BLaER1 (cell line): Measurements from ENCODE around the gene SYT17.

Source experiments
- H3K27ac ChIP-seq: shearing (Covaris generic); formaldehyde crosslinking; 2 replicates; pipeline ENCODE4 v1.8.1; 2022
- H3K27me3 ChIP-seq: shearing (Covaris generic); formaldehyde crosslinking; 2 replicates; pipeline ENCODE4 v1.8.1; 2022
- H3K36me3 ChIP-seq: shearing (Covaris generic); formaldehyde crosslinking; 2 replicates; pipeline ENCODE4 v1.8.1; 2022
- H3K4me1 ChIP-seq: shearing (Covaris generic); formaldehyde crosslinking; 2 replicates; pipeline ENCODE4 v1.8.1; 2022
- H3K4me2 ChIP-seq: shearing (Covaris generic); formaldehyde crosslinking; 2 replicates; pipeline ENCODE4 v1.8.1; 2022
- H3K4me3 ChIP-seq: shearing (Covaris generic); formaldehyde crosslinking; 2 replicates; pipeline ENCODE4 v1.8.1; 2022
- H3K9ac ChIP-seq: shearing (Covaris generic); formaldehyde crosslinking; 2 replicates; pipeline ENCODE4 v1.8.1; 2022
- H3K9me3 ChIP-seq: shearing (Covaris generic); formaldehyde crosslinking; 2 replicates; pipeline ENCODE4 v1.8.1; 2022
- H4K20me1 ChIP-seq: shearing (Covaris generic); formaldehyde crosslinking; 2 replicates; pipeline ENCODE4 v1.8.1; 2022
- Cebpa-rat ChIP-seq: shearing (Covaris generic); IDR thresholded peaks from 2 replicates; pipeline ENCODE4 v1.8.1; 2022

SYT17 gene

DNA sequence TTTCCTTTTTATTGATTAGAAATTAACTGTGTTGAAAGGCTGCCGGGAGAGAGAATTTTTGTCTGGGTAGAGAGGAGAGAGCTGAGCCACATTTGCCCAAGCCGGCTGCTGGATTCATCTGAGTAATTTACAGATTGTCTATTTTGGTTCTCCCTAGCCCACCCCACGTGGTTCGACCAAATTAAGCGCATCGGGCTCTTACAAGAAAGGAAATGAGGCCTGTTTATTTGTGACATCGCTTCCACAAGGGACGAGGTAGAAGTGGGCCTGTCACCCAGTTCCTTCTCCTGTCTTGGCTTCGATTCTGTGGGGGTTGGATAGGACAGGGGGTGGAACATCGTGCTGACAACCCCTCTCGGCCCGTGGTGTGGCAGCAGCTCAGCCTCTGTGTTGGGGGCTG is 42.9 kb downstream of the SYT17 start:
- Histone ChIP-seq H3K36me3 (no peaks in the 10 kb centered on the region), H3K27me3 (no peaks in the 10 kb centered on the region), H3K9me3 (peaks cover 33% of the 10 kb centered on the region), H3K4me1 (peaks cover 21% of the 10 kb centered on the region), H4K20me1 (no peaks in the 10 kb centered on the region), H3K27ac (peak overlapping the region; percentile 77), H3K4me2 (peak overlapping the region; percentile 75), H3K4me3 (peak overlapping the region; percentile 46), H3K9ac (peak overlapping the region; percentile 60)
- TF ChIP-seq Cebpa-rat: no peak

DNA sequence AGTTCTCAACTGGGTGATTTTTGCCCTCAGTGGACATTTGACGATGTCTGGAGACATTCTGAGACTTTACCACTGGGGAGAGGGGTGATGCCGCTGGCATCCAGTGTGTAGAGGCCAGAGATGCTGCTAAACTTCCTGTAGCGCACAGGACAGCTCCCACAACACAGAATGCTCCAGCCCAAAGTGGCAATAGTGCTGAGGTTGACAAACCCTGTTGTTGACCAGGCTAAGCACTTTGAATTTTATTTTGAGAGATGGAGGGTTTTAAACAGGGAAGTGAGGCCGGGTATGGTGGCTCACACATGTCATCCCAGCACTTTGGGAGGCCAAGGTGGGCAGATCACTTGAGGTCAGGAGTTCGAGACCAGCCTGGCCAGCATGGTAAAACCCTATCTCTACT is 44.0 kb downstream of the SYT17 start:
- no peak for TF ChIP-seq Cebpa-rat
- H3K9me3 ChIP-seq: peaks cover 39% of the 10 kb centered on the region
- peaks cover 21% of the 10 kb centered on the region for H3K4me1 ChIP-seq
- no peak overlapping the region for H3K4me2 ChIP-seq
- no peaks in the 10 kb centered on the region for H3K27me3 ChIP-seq
- no peaks in the 10 kb centered on the region for H4K20me1 ChIP-seq
- H3K36me3 ChIP-seq: no peaks in the 10 kb centered on the region
- no peak overlapping the region for H3K27ac ChIP-seq
- H3K4me3 ChIP-seq: no peak overlapping the region
- no peak overlapping the region for H3K9ac ChIP-seq

- H3K36me3 ChIP-seq: no peaks in the 10 kb centered on the region
- H3K9ac ChIP-seq: no peak overlapping the region
- no peak overlapping the region for H3K4me2 ChIP-seq
- peaks cover 21% of the 10 kb centered on the region for H3K4me1 ChIP-seq
- H3K4me3 ChIP-seq: no peak overlapping the region
- no peaks in the 10 kb centered on the region for H3K27me3 ChIP-seq
- H3K27ac ChIP-seq: no peak overlapping the region
- H3K9me3 ChIP-seq: peaks cover 32% of the 10 kb centered on the region
- no peaks in the 10 kb centered on the region for H4K20me1 ChIP-seq
- TF ChIP-seq Cebpa-rat: no peak
These were observed 45.8 kb downstream of the SYT17 start for GRCh38 chr16:19213885-19214284.

GRCh38 chr16:19215705-19216104 is 47.7 kb downstream of the SYT17 start:
- no peak overlapping the region for H3K27ac ChIP-seq
- H4K20me1 ChIP-seq: no peaks in the 10 kb centered on the region
- H3K9ac ChIP-seq: no peak overlapping the region
- H3K27me3 ChIP-seq: no peaks in the 10 kb centered on the region
- no peak overlapping the region for H3K4me3 ChIP-seq
- H3K9me3 ChIP-seq: peaks cover 32% of the 10 kb centered on the region
- H3K4me2 ChIP-seq: no peak overlapping the region
- no peak for TF ChIP-seq Cebpa-rat
- peaks cover 11% of the 10 kb centered on the region for H3K4me1 ChIP-seq
- H3K36me3 ChIP-seq: no peaks in the 10 kb centered on the region

GRCh38 chr16:19218581-19218980 is 50.5 kb downstream of the SYT17 start:
- Histone ChIP-seq H3K9me3 (peaks cover 11% of the 10 kb centered on the region), H3K27ac (no peak overlapping the region), H3K9ac (no peak overlapping the region), H3K27me3 (no peaks in the 10 kb centered on the region), H3K4me1 (no peaks in the 10 kb centered on the region), H3K4me2 (no peak overlapping the region), H3K36me3 (no peaks in the 10 kb centered on the region), H4K20me1 (no peaks in the 10 kb centered on the region), H3K4me3 (no peak overlapping the region)
- no peak for TF ChIP-seq Cebpa-rat

- H3K4me3 ChIP-seq: no peak overlapping the region
These were observed 51.8 kb downstream of the SYT17 start for GRCh38 chr16:19219836-19220235.

GRCh38 chr16:19223235-19224170 is 55.5 kb downstream of the SYT17 start:
- Histone ChIP-seq H3K4me3 (no peak overlapping the region), H3K27me3 (no peaks in the 10 kb centered on the region), H3K27ac (no peak overlapping the region), H3K4me1 (no peaks in the 10 kb centered on the region), H3K9me3 (peaks cover 6% of the 10 kb centered on the region; the same call in 1 of the 2 replicates), H3K4me2 (no peak overlapping the region), H4K20me1 (no peaks in the 10 kb centered on the region), H3K9ac (no peak overlapping the region), H3K36me3 (no peaks in the 10 kb centered on the region)
- no peak for TF ChIP-seq Cebpa-rat

More at GRCh38 chr16:19219836-19220235, 51.8 kb downstream of the SYT17 start:
- Histone ChIP-seq H3K9ac (no peak overlapping the region), H3K27ac (no peak overlapping the region), H3K4me2 (no peak overlapping the region), H3K36me3 (no peaks in the 10 kb centered on the region), H3K27me3 (no peaks in the 10 kb centered on the region), H3K4me1 (no peaks in the 10 kb centered on the region), H3K9me3 (peaks cover 10% of the 10 kb centered on the region), H4K20me1 (no peaks in the 10 kb centered on the region)
- no peak for TF ChIP-seq Cebpa-rat

DNA sequence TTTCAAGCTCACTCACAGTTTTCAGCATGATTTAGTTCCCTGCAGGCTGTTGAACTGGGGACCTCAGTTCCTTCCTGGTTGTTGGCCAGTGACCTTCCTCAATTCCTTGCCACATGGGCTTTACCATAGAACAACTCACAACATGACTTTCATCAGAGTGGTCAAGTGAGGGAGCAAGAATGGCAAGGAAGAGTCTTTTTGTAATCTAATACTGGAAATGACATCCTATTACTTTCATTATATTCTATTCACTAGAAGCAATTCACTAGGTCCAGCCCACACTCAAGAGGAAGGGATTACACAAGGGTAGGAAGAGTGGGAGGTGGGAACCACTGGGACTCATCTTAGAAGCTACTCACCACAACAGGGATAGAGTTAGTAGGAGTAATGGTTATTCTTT is 57.6 kb downstream of the SYT17 start:
- Histone ChIP-seq H3K4me2 (no peak overlapping the region), H3K27ac (no peak overlapping the region), H3K36me3 (no peaks in the 10 kb centered on the region), H4K20me1 (no peaks in the 10 kb centered on the region), H3K9me3 (peaks cover 6% of the 10 kb centered on the region; the same call in 1 of the 2 replicates), H3K4me3 (no peak overlapping the region), H3K4me1 (no peaks in the 10 kb centered on the region), H3K27me3 (no peaks in the 10 kb centered on the region), H3K9ac (no peak overlapping the region)
- TF ChIP-seq Cebpa-rat: no peak

- H3K4me1 ChIP-seq: no peaks in the 10 kb centered on the region
- H4K20me1 ChIP-seq: no peaks in the 10 kb centered on the region
- H3K4me2 ChIP-seq: no peak overlapping the region
- no peak overlapping the region for H3K27ac ChIP-seq
- no peak overlapping the region for H3K9ac ChIP-seq
- H3K9me3 ChIP-seq: peaks cover 6% of the 10 kb centered on the region; the same call in 1 of the 2 replicates
- no peaks in the 10 kb centered on the region for H3K36me3 ChIP-seq
- H3K27me3 ChIP-seq: no peaks in the 10 kb centered on the region
- no peak overlapping the region for H3K4me3 ChIP-seq
- no peak for TF ChIP-seq Cebpa-rat
These were observed 59.6 kb downstream of the SYT17 start for GRCh38 chr16:19227643-19228042.

- no peaks in the 10 kb centered on the region for H3K27me3 ChIP-seq
- no peak overlapping the region for H3K9ac ChIP-seq
- H3K4me1 ChIP-seq: no peaks in the 10 kb centered on the region
- H3K4me3 ChIP-seq: no peak overlapping the region
- no peak overlapping the region for H3K4me2 ChIP-seq
- no peaks in the 10 kb centered on the region for H4K20me1 ChIP-seq
- H3K36me3 ChIP-seq: no peaks in the 10 kb centered on the region
- no peak for TF ChIP-seq Cebpa-rat
- peaks cover 6% of the 10 kb centered on the region; the same call in 1 of the 2 replicates for H3K9me3 ChIP-seq
- no peak overlapping the region for H3K27ac ChIP-seq
These were observed 60.0 kb downstream of the SYT17 start for GRCh38 chr16:19228052-19228451.
